Keratinocyte (primary cell): ENCODE measurements around the gene TRAF2.

Source experiments
- CTCF ChIP-seq, 3 experiments: IDR thresholded peaks in 1 of 3; conservative IDR thresholded peaks in 1 of 3; optimal IDR thresholded peaks in 1 of 3; 2 replicates in 2 of 3; 3 replicates in 1 of 3; pipeline versions ENCODE3 to v1.5.1; 2011; ENCODE audit warnings: low read length in 3 of 3, mild to moderate bottlenecking in 3 of 3, moderate library complexity in 2 of 3, control low read depth in 1 of 3, inconsistent platforms in 1 of 3; ENCODE audit not compliant: insufficient read depth in 2 of 3; ENCODE audit errors: extremely low read depth in 1 of 3
- EZH2 ChIP-seq: IDR thresholded peaks from one replicate; pipeline ENCODE4 v1.6.1; 2012; ENCODE audit warnings: inconsistent platforms, mild to moderate bottlenecking, low read length, moderate library complexity

- TF ChIP-seq CTCF (optimal IDR thresholded peaks at IDR 0.05 in 1 of 3, IDR thresholded peaks at IDR 0.05 in 1 of 3, conservative IDR thresholded peaks at IDR 0.05 in 1 of 3; ENCODE audit: extremely low read depth in 1 of 3, insufficient read depth in 2 of 3, low read length in 3 of 3) (no peak), EZH2 (no peak)
Measured at GRCh38 chr9:136931611-136932130, 45.4 kb downstream of the TRAF2 start.
